ENCODE results near the gene TMEM221.
"Not testable (repeated sequence)": the region's sequence is repeated elsewhere in the genome, so short reads cannot be mapped to it uniquely, and the experiment has no call there.

TMEM221 gene

DNA sequence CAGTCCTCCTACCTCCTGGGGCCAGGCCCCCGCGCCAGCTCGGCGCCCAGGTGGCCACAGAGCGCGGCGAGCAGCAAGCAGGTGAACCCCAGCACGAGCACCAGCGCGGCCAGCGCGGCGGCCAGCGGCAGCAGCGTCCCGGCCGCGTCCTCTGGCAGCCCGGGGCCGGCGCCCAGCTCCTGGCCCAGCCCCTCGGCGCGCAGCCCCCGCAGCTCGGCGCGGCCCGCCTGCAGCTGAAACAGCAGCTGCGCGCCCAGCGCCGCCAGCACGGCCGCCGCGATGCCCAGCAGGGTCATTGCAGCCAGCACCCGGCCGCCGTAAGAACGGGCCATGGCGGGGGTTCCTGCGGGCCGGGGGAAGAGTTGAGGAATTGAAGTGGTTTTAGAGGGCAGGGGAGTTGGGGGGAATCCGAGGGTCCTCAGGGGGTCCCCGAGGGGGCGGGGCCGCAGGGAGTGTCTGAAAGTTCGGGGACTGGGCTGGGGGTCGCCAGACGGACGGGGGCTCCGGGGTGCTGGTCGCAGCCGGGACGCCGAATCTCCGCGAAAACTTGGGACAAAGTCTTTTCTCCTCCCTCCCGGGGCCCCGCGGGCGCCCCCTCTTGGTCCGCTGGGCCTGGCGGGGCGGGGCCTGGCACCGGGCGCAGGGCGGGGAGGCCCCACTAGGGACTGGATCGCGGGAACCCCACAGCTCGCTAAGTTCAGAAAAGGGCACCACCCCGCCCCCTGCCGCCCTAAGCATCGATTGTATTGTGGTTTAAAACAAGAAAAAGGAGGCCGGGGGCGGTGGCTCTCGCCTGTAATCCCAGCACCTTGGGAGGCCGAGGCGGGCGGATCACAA lies at the start of gene TMEM221:
TMEM221 (minus strand) TSS at position 538 of the 837 bp plus-strand sequence; CDS start at position 332, 206 bp downstream.
- DNase-seq, result peak; percentile 24

DNA sequence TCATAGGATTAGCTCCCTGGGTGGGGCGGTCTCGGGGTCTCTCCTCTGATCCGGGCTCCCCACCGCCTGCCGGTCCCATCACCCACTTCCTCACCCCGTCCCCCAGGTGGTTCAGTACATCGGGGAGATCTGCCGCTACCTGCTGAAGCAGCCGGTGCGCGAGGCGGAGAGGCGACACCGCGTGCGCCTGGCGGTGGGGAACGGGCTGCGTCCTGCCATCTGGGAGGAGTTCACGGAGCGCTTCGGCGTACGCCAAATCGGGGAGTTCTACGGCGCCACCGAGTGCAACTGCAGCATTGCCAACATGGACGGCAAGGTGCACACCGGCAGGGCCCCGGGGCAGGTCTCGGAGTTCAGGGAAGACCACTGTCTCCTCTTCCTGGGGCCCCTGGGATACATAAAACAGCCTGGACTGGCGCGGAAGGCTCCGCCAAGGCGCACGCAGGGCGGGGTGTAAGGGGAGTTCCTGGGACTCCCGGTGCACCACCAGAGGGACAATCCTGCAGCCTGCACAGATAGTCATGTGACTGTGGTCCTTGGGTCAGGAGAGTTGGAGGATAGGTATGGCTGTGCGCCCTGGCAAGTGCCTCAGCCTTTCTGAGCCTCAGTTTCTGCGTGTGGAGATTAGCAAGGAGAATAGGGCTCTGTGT lies 48.8 kb upstream of the TMEM221 start:
- DNase-seq, result no peak

DNA sequence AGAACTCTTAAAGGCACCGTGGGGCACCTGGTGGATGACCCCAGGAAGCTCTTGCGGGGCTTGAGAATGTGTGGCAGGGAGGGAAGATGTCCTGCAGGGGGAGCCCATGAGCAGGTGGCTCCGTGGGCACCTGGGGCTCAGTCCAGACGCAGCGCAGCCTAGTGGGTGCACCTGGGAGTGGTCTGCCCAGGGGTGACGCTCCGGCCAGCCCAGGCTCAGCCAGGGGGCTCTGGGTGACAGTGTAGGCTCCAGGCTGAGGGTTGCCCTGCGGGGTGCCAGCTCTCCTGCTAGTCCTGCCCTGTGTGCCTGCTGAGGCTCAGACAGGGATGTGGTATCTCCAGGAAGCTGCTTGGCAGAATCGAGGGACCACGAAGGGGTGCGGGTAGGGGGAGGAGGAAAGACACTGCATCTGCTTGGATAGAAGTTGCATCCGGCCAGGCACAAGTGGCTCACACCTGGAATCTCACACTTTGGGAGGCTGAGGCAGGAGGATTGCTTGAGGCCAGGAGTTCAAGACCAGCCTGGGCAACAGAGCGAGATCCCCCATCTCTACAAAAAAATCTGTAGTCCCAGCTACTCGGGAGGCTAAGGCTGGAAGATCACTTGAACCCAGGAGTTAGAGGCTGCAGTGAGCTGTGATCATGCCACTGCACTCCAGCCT lies 48.0 kb upstream of the TMEM221 start:
- peak; percentile 73 for DNase-seq

DNA sequence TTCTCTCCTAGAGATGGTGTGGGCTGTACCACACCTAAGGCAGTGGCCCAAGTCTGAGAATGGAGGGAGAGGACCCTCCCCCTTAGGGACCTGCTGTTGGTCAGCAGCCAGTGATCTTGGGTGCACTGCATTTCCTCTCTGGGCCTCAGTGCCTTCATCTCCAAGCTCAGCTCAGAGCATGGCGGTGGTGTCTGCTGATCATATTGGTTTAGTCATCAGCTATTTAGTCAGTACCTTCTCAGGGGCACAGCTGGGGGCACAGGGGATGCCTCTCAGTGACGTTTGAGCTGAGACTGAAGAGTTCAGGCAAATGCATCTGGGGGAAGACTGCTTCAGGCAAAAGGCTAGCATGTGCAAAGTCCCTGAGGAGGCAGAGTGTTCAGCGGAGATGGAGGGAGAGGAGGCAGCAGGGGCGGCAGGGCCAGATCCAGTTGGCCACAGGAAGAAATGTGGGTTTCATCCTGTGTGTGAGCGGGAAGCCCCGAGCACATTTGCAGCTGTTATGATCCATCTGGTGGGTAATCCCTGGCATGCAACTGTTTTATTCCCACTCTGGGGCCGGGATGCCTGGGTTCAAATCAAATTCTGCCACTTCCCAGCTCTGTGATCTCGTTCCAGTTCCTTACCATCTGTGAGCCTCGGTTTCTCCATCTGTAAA lies 47.3 kb upstream of the TMEM221 start:
- DNase-seq, result no peak

DNA sequence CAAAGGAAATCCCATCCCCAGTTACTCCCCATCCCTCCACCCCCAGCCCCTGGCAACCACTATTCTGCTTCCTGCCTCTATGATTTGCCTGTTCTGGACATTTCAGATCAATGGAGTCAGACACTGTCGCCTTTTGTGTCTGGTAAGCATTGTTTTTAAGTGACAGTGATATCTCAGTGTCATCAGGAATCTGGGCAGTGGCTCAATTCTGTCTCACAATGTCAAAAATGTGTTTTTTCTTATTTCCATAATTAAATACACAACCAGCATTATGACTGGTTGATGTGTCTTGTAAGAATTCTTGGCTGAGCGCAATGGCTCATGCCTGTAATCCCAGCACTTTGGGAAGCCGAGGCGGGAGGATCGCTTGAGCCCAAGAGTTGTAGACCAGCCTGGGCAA lies 42.8 kb upstream of the TMEM221 start:
- DNase-seq, result peak; percentile 66

DNA sequence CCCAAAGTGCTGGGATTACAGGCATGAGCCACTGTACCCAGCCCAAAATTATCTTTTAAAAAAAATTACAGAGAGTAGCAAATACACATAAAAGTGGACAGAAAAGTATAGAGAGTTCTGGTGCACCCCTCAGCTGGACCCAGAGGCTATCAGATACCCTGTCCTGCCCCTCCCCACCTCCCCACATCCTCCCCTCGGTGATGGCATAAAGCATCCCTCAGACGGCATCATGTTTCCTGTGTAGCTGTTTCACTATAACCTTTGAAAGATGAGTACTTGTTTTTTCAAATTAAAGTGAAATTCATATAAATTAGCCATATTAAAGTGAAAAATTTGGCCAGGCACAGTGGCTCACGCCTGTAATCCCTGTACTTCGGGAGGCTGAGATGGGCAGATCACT lies 41.9 kb upstream of the TMEM221 start:
- no peak for DNase-seq

DNA sequence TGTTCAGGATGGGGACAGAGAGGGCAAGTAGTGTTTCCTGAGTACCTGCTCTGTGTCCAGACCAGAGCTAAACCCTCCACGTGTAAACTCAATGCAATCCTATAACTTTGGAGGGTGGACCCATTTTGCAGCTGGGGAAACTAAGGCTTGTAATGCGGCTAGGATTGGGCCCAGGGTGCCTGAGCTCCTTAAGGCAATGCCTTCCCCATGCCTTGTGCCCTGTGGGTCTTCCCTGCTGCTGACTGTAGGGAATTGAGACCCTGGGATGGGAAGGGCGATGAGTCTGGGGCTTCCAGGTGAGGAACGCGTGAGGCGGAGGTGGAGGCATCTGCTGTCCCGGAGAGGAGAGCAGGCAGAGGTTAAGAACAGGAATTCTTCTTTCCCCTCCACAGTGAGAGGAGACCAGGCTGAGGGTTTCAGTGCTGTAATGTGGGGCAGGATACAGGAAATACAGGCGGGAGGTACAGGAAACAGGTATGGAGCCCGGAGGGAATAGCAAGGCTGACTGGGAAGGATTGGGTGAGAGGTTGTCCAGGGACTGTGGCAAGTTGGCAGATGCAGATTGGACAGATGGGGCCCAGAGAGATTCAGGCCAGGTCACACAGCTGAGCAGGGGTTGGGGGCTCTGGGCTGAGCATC lies 41.0 kb upstream of the TMEM221 start:
- no peak for DNase-seq

DNA sequence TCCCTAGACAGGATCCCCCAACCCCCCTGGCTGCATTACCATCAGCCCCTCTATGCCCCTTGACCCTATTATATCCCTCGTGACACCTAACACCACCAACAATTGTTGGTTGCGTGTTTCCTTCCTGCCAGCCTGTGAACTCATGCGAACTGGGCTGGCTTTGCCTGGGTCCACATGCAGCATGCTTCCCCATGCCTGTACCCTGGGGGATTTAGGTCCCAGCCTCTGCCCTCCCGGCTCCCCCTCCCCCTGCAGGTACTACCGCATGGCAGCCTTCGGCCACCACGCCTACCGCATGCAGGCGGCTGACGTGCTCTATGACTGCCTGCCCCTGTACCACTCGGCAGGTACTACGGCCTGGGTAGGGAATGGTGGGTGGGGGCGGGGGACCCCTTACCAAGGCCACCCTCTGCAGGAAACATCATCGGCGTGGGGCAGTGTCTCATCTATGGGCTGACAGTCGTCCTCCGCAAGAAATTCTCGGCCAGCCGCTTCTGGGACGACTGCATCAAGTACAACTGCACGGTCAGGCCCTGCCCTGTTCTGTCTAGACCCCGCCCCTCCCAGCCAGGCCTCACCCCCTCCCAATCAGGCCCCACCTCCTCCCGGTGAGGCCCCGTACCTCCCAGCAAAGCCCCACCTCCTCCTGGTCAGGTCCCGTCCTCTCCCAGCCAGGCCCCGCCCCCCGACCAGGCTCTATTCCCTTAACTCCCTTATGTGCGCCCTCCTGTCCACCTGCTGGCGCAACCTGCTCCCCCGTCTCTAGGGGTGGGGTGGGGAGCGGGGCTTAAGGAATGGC lies 40.3 kb upstream of the TMEM221 start:
- peak; percentile 45 for DNase-seq

DNA sequence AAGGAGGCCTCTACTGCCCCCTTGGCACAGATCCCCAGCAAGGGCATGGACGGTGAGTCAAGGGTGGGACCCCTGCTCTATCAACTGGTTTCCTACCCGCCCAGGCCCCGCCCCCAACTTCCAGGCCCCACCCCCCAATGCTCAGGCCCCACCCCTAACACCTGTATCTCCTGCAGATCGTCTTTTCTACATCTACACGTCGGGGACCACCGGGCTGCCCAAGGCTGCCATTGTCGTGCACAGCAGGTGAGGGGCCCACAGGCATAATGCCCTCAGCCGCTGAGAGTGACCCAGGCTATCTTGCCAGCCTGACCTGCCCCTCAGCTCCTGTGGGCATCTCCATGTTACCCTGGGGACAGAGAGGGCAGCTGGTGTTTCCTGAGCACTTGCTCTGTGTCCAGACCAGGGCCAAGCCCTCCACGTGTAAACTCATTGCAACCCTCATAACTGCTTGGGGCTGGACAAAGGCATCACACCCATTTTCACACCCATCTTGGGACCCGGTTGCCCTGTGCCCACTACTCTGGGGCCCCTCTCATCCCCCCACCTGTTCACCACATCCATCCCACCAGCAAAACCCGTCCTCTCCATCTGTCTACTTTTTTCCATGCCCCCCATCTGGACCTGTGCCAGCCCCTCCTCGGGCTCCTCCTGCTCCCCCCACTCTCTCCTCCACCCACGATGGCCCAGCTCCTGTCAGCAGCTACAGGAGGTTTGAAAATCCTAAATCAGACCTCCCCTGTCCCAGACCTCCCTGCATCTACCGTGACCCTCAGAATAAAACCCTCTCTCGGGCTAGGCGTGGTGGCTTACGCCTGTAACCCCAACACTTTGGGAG lies 39.0 kb upstream of the TMEM221 start:
- DNase-seq, result no peak

DNA sequence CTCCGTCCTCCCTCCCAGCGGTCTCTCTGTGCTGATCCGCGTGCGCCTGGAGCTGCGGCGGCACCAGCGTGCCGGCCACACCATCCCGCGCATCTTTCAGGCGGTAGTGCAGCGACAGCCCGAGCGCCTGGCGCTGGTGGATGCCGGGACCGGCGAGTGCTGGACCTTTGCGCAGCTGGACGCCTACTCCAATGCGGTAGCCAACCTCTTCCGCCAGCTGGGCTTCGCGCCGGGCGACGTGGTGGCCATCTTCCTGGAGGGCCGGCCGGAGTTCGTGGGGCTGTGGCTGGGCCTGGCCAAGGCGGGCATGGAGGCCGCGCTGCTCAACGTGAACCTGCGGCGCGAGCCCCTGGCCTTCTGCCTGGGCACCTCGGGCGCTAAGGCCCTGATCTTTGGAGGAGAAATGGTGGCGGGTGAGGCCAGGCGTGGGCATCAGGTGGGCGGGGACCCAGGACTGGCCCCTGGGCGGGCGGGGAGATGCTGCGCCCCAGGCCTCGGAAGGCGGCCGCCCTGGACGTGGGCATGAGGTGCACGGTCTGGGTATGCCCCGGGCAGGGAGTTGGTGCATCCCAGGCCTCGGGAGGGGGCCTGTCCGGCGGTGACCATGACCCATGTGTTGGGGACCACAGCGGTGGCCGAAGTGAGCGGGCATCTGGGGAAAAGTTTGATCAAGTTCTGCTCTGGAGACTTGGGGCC lies 38.2 kb upstream of the TMEM221 start:
- DNase-seq, result no peak

DNA sequence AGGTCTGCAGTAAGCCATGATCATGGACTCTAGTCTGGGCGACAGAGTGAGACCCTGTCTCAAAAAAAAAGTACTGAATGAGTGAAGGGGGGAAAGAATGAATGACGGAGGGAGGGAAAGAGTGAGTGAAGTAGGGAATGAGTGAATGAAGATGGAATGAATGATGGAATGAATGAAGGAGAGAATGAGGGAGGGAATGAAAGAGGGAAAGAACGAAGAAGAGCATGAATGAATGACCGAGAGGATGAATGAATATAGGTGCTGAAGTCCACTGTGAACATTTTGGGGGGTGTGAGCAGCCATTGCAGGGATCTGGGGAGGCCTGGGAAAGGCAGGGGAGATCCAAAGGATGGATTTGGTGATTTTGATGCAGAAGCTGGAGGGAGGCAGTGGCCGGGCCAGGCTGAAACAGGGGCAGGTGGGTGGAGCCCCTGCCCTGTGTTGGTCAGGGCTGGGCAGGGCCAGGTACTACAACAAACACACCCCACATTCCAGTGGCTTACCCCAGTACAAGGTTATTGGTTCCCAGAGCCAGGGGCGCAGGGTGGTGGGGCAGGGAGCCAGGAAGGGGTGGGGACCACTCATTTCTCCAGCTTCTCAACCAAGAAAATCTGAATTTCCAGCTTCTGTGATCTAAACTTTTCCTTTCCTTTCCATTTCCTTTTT lies 36.2 kb upstream of the TMEM221 start:
- DNase-seq, result no peak

DNA sequence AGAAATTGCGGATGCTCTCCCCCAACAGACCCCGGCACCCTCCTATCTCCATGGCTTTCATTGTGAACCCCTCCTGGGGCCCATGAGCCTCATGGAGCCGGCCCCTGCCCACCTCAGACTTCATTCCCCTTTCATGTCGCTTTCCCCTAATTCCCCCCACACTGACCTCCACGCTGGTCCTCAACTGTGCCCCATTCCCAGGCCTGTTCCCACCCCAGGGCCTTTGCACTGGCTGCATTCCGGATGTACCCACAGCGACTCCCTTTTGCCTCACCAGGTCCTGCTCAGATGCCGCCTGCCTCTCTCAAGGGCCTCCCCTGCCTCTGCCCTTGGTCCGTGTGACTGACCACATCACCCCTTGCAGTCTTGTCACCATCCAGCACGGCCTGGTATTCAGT lies 35.1 kb upstream of the TMEM221 start:
- no peak for DNase-seq

DNA sequence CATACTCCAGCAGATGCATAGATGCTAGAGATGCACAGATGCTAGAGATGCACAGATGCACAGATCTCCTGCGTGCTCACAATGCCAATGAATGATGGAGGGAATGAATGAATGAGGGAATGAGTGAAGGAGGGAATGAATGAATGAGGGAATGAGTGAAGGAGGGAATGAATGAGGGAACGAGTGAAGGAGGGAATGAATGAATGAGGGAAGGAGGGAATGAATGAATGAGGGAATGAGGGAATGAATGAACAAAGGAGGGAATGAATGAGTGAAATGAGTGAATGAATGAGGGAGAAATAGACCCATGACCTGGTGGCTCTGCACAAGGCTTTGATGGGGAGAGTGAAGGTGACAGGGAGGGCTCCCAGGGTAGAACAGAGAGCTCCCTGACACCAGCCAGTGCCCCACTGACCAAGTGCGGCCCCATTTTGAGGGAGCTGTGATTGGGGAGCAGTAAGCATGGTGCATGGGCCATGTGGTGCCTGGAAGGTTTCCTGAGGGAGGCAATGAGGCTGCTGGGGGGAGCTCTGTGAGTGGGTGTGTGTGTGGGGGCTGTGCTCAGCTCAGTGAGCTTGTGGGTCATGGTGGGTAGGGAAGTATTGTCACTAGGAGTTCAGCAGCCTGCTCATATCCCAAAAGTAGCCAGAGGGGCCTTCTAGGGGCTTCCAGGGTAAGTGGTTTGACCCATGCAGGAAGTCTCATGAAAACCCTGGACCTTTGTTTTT lies 34.6 kb upstream of the TMEM221 start:
- no peak for DNase-seq

DNA sequence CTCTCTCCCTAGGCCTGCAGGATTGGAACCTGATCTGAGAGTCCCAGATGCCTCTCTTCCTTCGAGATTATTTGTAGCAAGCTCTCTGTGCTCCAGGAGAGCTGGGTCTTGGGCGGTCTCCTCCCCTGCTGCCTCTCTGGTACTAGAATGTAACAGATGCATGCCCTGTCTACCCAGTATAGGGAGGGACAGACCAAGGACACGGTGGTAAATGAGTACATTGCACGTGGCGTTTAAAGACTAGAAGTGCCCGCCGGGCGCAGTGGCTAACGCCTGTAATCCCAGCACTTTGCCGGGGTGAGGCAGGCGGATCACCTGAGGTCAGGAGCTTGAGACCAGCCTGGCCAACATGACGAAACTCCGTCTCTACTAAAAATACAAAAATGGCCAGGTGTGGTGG lies 33.5 kb upstream of the TMEM221 start:
- DNase-seq, result no peak

DNA sequence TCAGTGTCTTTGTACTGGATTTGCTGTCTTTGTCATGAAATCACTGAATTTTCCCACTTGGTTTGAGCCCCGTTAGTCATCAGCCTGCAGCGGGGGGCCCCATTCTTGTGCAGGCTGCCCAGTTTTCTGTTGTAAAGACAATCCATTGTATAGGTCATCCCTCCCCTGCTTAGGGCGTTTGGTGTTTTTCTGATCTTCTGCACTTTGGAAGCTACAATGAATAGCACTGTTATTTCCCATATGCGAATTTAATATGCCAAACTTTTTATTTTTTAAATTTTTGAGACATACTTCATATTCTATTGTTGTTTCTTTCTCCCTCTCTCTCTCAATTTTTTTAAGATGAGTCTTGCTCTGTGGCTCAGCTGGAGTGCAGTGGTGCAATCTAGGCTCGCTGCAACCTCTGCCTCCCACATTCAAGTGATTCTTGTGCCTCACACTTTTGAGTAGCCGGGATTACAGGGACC lies 30.9 kb upstream of the TMEM221 start:
- DNase-seq, result peak; percentile 84

DNA sequence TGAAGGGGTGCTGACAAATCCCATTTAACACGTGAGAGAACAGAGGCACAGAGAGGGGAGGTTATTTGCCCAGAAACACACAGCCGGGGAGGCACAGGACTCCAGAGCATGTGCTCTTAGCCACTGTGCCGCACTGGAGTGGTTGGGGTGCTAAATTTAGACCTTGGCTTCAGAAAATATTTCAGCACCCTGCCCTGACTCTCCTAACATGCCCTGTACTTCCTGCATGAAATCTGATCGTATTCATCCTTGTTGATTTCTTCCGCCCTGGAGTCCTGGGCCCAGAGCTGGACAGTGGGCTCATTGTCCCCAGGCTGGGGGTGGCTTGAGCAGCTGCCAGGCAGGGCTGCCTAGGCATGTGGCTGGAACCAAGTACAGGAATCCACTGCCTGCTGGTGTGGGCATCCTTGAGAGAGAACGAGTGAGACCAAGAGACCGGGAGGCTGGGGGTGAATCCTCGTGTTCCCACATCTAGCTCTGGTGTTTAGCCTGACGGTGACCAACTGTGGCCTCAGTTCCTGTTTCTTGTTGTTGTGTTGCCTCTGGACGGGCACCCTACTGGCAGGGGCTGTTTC lies 27.2 kb upstream of the TMEM221 start:
- DNase-seq, result peak; percentile 34

DNA sequence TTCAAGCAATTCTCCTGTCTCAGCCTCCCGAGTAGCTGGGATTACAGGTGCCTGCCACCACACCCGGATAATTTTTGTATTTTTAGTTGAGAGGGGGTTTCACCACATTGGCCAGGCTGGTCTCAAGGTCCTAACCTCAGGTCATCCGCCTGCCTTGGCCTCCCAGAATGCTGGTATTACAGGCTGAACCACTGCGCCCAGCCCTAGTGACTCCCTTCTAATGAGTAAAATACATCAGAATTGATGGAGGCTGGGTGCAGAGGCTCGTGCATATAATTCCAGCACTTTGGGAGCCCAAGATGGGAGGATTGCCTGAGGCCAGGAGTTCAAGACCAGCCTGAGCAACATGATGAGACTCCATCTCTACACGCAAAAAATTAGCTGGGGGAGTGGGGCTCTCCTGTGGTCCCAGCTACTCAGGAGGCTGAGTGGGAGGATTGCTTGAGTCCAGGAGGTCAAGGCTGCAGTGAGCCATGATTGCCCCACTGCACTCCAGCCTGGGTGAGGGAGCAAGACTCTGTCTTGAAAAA lies 26.6 kb upstream of the TMEM221 start:
- not testable (repeated sequence) for DNase-seq

DNA sequence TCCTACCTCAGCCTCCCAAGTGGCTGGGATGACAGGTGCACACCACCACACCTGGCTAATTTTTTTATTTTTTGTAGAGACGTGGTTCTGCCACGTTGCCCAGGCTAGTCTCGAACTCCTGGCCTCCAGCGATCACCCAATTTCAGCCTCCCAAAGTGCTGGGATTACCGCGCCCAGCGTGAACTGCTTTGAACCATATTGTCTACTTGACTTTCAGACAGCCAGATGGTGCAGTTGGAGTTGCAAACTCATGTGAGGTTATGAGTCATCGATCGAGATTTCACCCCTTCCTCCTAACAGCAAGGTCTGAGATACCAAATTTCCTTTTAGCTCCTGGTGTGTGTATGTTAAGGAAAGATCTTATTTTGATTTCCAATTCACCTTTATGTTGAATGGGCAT lies 24.6 kb upstream of the TMEM221 start:
- peak; percentile 79 for DNase-seq

All from fibroblast of skin of right biceps (primary cell).